HepG2 (cell line): ENCODE results near the gene TPM3. TPM values are rescaled to one million over a fixed set of nuclear protein-coding genes. Genes with fewer than 3 reads are reported as not detected.

Source experiments
- ATF3 ChIP-seq: sonication (generic); formaldehyde crosslinking; IDR thresholded peaks from 2 replicates; pipeline ENCODE4 v1.4.0; 2020; ENCODE audit warnings: missing genetic modification reagents
- CEBPZ ChIP-seq: IDR thresholded peaks from 2 replicates; pipeline ENCODE4 v1.6.1; 2012; ENCODE audit warnings: low read length, improper control_type of control experiment
- KDM5A ChIP-seq: fragments of 200-600 bp; sonication (generic); IDR thresholded peaks from 2 replicates; pipeline ENCODE4 v1.7.0; 2018; ENCODE audit warnings: antibody characterized with exemption, mild to moderate bottlenecking, low read length, borderline replicate concordance
- MXD1 ChIP-seq: sonication (generic); formaldehyde crosslinking; IDR thresholded peaks from 2 replicates; pipeline ENCODE4 v1.4.0; 2020; ENCODE audit warnings: mild to moderate bottlenecking, missing genetic modification reagents
- NCOA2 ChIP-seq: sonication (generic); formaldehyde crosslinking; IDR thresholded peaks from 2 replicates; pipeline ENCODE4 v1.8.0; 2022; ENCODE audit warnings: inconsistent platforms
- NPAS2 ChIP-seq: sonication (generic); formaldehyde crosslinking; IDR thresholded peaks from 2 replicates; pipeline ENCODE4 v1.8.0; 2022; ENCODE audit warnings: mild to moderate bottlenecking, missing genetic modification reagents, borderline replicate concordance
- REXO4 ChIP-seq: sonication (generic); formaldehyde crosslinking; IDR thresholded peaks from 2 replicates; pipeline ENCODE4 v1.8.0; 2022; ENCODE audit warnings: missing genetic modification reagents, mild to moderate bottlenecking, borderline replicate concordance
- ZKSCAN8 ChIP-seq: IDR thresholded peaks from 2 replicates; pipeline ENCODE4 v1.6.1; 2016; ENCODE audit warnings: borderline replicate concordance, missing genetic modification reagents, missing compliant biosample characterization
- ZNF251 ChIP-seq: sonication (generic); formaldehyde crosslinking; IDR thresholded peaks from 2 replicates; pipeline ENCODE4 v1.9.0; 2021; ENCODE audit warnings: mild to moderate bottlenecking, missing genetic modification reagents
- ZNF34 ChIP-seq: sonication (generic); formaldehyde crosslinking; IDR thresholded peaks from 2 replicates; pipeline ENCODE4 v1.4.0; 2020; ENCODE audit warnings: mild to moderate bottlenecking, missing genetic modification reagents, borderline replicate concordance
- ZNF446 ChIP-seq: sonication (generic); formaldehyde crosslinking; IDR thresholded peaks from 2 replicates; pipeline ENCODE4 v1.5.0; 2020; ENCODE audit warnings: mild to moderate bottlenecking, missing genetic modification reagents
- ZNF7 ChIP-seq: IDR thresholded peaks from 2 replicates; pipeline ENCODE4 v1.6.1; 2016; ENCODE audit warnings: missing biosample characterization, missing genetic modification reagents
- ZNF768 ChIP-seq: sonication (generic); formaldehyde crosslinking; IDR thresholded peaks from 2 replicates; pipeline ENCODE4 v1.4.0; 2020; ENCODE audit warnings: missing genetic modification reagents
- ZNF879 ChIP-seq: sonication (generic); formaldehyde crosslinking; IDR thresholded peaks from 2 replicates; pipeline ENCODE4 v1.8.1; 2023; ENCODE audit warnings: missing genetic modification reagents
- polyA plus RNA-seq, 8 experiments: library from polyadenylated mRNA; depleted of rRNA in 3 of 8; stranded (reverse) in 7 of 8; unstranded in 1 of 8; fragments of >200 nt; fragmentation: Illumina TruSeq in 4 of 8; extraction: Trizol in 4 of 8; gene quantifications; 2 replicates each; pipeline versions ENCODE4 v1.2.1 to v1.2.3, GENCODE V29; 2011 to 2016; ENCODE audit warnings: low read depth in 4 of 8, missing spikeins in 1 of 8, mixed read lengths in 1 of 8; ENCODE audit not compliant: insufficient read depth in 1 of 8
- total RNA-seq, 5 experiments: library from RNA; depleted of rRNA; stranded (reverse); fragments of >200 nt; fragmentation: Illumina TruSeq; extraction: Trizol; gene quantifications; 2 replicates each; pipeline ENCODE4 v1.2.3, GENCODE V29; 2016; ENCODE audit warnings: low read depth in 1 of 5
- TF ChIP-seq, protein P1 (sequence below): sonication (generic); formaldehyde crosslinking; IDR thresholded peaks from 2 replicates; pipeline ENCODE4 v1.8.0; 2022; ENCODE audit warnings: mild to moderate bottlenecking, missing genetic modification reagents, moderate library complexity
- TF ChIP-seq, protein P2 (sequence below): IDR thresholded peaks from 2 replicates; pipeline ENCODE4 v1.6.1; 2012; ENCODE audit warnings: low read depth, low read length, improper control_type of control experiment
- TF ChIP-seq, protein P3 (sequence below): sonication (generic); formaldehyde crosslinking; IDR thresholded peaks from 2 replicates; pipeline ENCODE4 v1.5.0; 2020; ENCODE audit warnings: mild to moderate bottlenecking, missing genetic modification reagents

TPM3 gene
- total and polyA plus RNA-seq, 2 of the 13 experiments (the other 11 are each of a cell fraction or from before 2014, with no cell fraction given) = 160 to 307 TPM

- TF ChIP-seq MXD1 (CRISPR knock-in tag) (peak; percentile 70; the same call in 1 of the 2 replicates), ZNF7 (CRISPR knock-in tag) (no peak; the same call in 1 of the 2 replicates), ZNF768 (CRISPR knock-in tag) (peak; percentile 62), NCOA2 (CRISPR knock-in tag) (peak; percentile 51), ZNF34 (CRISPR knock-in tag) (no peak), ATF3 (CRISPR knock-in tag) (no peak), REXO4 (0 out of 2 replicates have a peak, but pooled peaks have one; percentile 50), ZNF446 (CRISPR knock-in tag) (no peak), KDM5A (0 out of 2 replicates have a peak, but pooled peaks have one; percentile 22), ZKSCAN8 (peak; percentile 81; the same call in 1 of the 2 replicates), NPAS2 (CRISPR knock-in tag) (no peak), ZNF879 (CRISPR knock-in tag) (0 out of 2 replicates have a peak, but pooled peaks have one; percentile 85), ZNF251 (CRISPR knock-in tag) (no peak), CEBPZ (no peak)
- TF ChIP-seq, protein P1, sequence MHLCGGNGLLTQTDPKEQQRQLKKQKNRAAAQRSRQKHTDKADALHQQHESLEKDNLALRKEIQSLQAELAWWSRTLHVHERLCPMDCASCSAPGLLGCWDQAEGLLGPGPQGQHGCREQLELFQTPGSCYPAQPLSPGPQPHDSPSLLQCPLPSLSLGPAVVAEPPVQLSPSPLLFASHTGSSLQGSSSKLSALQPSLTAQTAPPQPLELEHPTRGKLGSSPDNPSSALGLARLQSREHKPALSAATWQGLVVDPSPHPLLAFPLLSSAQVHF = 0 out of 2 replicates have a peak, but pooled peaks have one; percentile 50
- TF ChIP-seq, protein P2, sequence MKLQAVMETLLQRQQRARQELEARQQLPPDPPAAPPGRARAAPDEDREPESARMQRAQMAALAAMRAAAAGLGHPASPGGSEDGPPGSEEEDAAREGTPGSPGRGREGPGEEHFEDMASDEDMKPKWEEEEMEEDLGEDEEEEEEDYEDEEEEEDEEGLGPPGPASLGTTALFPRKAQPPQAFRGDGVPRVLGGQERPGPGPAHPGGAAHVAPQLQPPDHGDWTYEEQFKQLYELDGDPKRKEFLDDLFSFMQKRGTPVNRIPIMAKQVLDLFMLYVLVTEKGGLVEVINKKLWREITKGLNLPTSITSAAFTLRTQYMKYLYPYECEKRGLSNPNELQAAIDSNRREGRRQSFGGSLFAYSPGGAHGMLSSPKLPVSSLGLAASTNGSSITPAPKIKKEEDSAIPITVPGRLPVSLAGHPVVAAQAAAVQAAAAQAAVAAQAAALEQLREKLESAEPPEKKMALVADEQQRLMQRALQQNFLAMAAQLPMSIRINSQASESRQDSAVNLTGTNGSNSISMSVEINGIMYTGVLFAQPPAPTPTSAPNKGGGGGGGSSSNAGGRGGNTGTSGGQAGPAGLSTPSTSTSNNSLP = no peak
- TF ChIP-seq, protein P3, sequence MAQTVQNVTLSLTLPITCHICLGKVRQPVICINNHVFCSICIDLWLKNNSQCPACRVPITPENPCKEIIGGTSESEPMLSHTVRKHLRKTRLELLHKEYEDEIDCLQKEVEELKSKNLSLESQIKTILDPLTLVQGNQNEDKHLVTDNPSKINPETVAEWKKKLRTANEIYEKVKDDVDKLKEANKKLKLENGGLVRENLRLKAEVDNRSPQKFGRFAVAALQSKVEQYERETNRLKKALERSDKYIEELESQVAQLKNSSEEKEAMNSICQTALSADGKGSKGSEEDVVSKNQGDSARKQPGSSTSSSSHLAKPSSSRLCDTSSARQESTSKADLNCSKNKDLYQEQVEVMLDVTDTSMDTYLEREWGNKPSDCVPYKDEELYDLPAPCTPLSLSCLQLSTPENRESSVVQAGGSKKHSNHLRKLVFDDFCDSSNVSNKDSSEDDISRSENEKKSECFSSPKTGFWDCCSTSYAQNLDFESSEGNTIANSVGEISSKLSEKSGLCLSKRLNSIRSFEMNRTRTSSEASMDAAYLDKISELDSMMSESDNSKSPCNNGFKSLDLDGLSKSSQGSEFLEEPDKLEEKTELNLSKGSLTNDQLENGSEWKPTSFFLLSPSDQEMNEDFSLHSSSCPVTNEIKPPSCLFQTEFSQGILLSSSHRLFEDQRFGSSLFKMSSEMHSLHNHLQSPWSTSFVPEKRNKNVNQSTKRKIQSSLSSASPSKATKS (CRISPR knock-in tag) = no peak
Observed at GRCh38 chr1:154183046-154183915, 8.6 kb downstream of the TPM3 start (continued).
